Left kidney (tissue), 2 donors: Measurements from ENCODE around the gene COL24A1. TPM values are rescaled to one million over a fixed set of nuclear protein-coding genes. Genes with fewer than 3 reads are reported as not detected.
"Not testable (repeated sequence)": the region's sequence is repeated elsewhere in the genome, so short reads cannot be mapped to it uniquely, and the experiment has no call there.

Experiments used
- DNase-seq: peaks from one replicate; pipeline ENCODE4 v3.0.0-alpha.2; 2013
- polyA plus RNA-seq: library from polyadenylated mRNA; unstranded; fragments of 120-200 nt; gene quantifications from one replicate; pipeline ENCODE4 v1.2.1, GENCODE V29; 2013; ENCODE audit not compliant: insufficient read length

Gene COL24A1
- polyA plus RNA-seq, 1 donor: 1.8 TPM

GRCh38 chr1:85991261-85991660, 165.3 kb downstream of the COL24A1 start:
- no peak for DNase-seq

GRCh38 chr1:85984636-85985035, 171.9 kb downstream of the COL24A1 start:
- no peak for DNase-seq

GRCh38 chr1:85983316-85983715, 173.3 kb downstream of the COL24A1 start:
- no peak for DNase-seq

- no peak for DNase-seq
Measured at GRCh38 chr1:85976516-85977205, 179.9 kb downstream of the COL24A1 start.

GRCh38 chr1:85975912-85976371, 180.6 kb downstream of the COL24A1 start:
- DNase-seq: no peak

GRCh38 chr1:85962457-85962856, 194.1 kb downstream of the COL24A1 start:
- no peak for DNase-seq

- DNase-seq: no peak
Measured at GRCh38 chr1:85957760-85958159, 198.8 kb downstream of the COL24A1 start.

GRCh38 chr1:85955218-85955617, 201.4 kb downstream of the COL24A1 start:
- not testable (repeated sequence) for DNase-seq

- peak; percentile 12 for DNase-seq
Measured at GRCh38 chr1:85952460-85952859, 204.1 kb downstream of the COL24A1 start.

- DNase-seq: no peak
Measured at GRCh38 chr1:85947186-85947585, 209.4 kb downstream of the COL24A1 start.

- DNase-seq: no peak
Measured at GRCh38 chr1:85943945-85944344, 212.6 kb downstream of the COL24A1 start.

- DNase-seq: no peak
Measured at GRCh38 chr1:85943526-85943925, 213.0 kb downstream of the COL24A1 start.

- peak; percentile 7 for DNase-seq
Measured at GRCh38 chr1:85940656-85941306, 215.8 kb downstream of the COL24A1 start.

GRCh38 chr1:85938829-85939228, 217.7 kb downstream of the COL24A1 start:
- DNase-seq: no peak

- no peak for DNase-seq
Measured at GRCh38 chr1:85936470-85936869, 220.1 kb downstream of the COL24A1 start.

GRCh38 chr1:85936057-85936456, 220.5 kb downstream of the COL24A1 start:
- no peak for DNase-seq

- no peak for DNase-seq
Measured at GRCh38 chr1:85935234-85935633, 221.3 kb downstream of the COL24A1 start.

- no peak for DNase-seq
Measured at GRCh38 chr1:85934516-85934915, 222.1 kb downstream of the COL24A1 start.

GRCh38 chr1:85933961-85934360, 222.6 kb downstream of the COL24A1 start:
- DNase-seq: no peak

GRCh38 chr1:85911742-85912141, 244.8 kb downstream of the COL24A1 start:
- DNase-seq: no peak

- DNase-seq: no peak
Measured at GRCh38 chr1:85900921-85901320, 255.7 kb downstream of the COL24A1 start.

- DNase-seq: no peak
Measured at GRCh38 chr1:85898861-85899260, 257.7 kb downstream of the COL24A1 start.

GRCh38 chr1:85894651-85895050, 261.9 kb downstream of the COL24A1 start:
- peak; percentile 40 for DNase-seq

- no peak for DNase-seq
Measured at GRCh38 chr1:85892366-85892765, 264.2 kb downstream of the COL24A1 start.
